ENCODE data around the gene NKAPD1. TPM values are rescaled to one million over a fixed set of nuclear protein-coding genes. Genes with fewer than 3 reads are reported as not detected.

NKAPD1 gene
- total RNA-seq, 2 experiments from 2014 or later = 20.8 to 22.6 TPM

DNA sequence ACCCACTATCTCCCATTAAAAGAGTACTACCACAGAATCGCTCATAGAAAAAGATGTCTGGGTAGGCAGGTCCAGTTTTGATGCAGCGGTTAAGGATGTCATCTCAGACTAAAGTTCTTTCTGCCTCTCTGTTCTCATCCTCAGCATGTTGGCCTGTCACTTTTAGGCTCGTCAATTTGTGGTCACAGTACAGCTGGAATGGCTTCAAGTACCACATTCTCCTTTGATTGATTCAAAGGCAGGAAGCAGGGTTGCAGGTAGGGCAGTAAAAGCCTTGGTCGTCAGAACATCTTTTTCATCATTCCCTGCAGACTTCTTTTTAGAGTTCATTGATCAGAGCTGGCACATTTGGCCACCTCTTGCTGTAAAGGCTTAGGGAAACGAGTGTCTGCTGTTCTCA, 41.3 kb downstream of the NKAPD1 start:
- no peak for DNase-seq
- no peak overlapping the region for H3K27ac Mint-ChIP-seq
- TF ChIP-seq, protein P1, sequence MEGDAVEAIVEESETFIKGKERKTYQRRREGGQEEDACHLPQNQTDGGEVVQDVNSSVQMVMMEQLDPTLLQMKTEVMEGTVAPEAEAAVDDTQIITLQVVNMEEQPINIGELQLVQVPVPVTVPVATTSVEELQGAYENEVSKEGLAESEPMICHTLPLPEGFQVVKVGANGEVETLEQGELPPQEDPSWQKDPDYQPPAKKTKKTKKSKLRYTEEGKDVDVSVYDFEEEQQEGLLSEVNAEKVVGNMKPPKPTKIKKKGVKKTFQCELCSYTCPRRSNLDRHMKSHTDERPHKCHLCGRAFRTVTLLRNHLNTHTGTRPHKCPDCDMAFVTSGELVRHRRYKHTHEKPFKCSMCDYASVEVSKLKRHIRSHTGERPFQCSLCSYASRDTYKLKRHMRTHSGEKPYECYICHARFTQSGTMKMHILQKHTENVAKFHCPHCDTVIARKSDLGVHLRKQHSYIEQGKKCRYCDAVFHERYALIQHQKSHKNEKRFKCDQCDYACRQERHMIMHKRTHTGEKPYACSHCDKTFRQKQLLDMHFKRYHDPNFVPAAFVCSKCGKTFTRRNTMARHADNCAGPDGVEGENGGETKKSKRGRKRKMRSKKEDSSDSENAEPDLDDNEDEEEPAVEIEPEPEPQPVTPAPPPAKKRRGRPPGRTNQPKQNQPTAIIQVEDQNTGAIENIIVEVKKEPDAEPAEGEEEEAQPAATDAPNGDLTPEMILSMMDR (IDR thresholded peaks at IDR 0.05) = no peak
- intact Hi-C loops (cut with micrococcal nuclease) = loop anchor here (10.0 kb wide), 1 partner anchor 169 kb away; no protein-coding TSS in a partner anchor
- H3K9me3 Mint-ChIP-seq = no peaks in the 10 kb centered on the region
- no peak overlapping the region for H3K4me3 Mint-ChIP-seq
- ChIA-PET POLR2A (no interaction called here), CTCF (interaction anchor here (1.0 to 5.4 kb wide), 8 partner anchors 11 to 168 kb away, joined by 3 to 34 read pairs (median 4); partner anchors contain the start of gene BCO2)
- no peak for ATAC-seq
- H3K27me3 Mint-ChIP-seq = no peaks in the 10 kb centered on the region
- peaks cover 2% of the 10 kb centered on the region for H3K36me3 Mint-ChIP-seq (ENCODE audit: low read depth)
- peaks cover 13% of the 10 kb centered on the region for H3K4me1 Mint-ChIP-seq (ENCODE audit: low read depth)

DNA sequence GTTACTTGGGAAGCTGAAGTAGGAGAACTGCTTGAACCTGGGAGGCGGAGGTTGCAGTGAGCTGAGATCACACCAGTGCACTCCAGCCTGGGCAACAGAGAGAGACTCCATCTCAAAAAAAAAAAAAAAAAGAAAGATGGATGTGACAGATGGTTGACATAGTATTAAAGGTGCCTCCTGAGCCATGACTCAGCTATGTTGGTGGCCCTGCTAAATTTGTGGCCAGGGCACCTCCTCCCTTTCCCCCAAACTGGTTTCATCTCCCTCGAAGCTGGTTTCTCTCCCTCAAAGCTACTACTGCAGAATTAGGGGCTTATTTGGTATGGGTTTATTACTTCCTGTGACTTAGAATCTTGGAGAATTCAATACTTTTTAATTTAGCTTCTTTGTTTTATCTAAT, 44.1 kb downstream of the NKAPD1 start:
- intact Hi-C loops (cut with micrococcal nuclease) = loop anchor here (10.0 kb wide), 1 partner anchor 167 kb away; no protein-coding TSS in a partner anchor
- ChIA-PET POLR2A (no interaction called here), CTCF (interaction anchor here (0.9 kb wide), 1 partner anchor 162 kb away, joined by 3 read pairs; no protein-coding TSS in a partner anchor)
- peaks cover 2% of the 10 kb centered on the region for H3K36me3 Mint-ChIP-seq (ENCODE audit: low read depth)
- no peaks in the 10 kb centered on the region for H3K27me3 Mint-ChIP-seq
- H3K27ac Mint-ChIP-seq = no peak overlapping the region
- DNase-seq = peak; percentile 50
- peaks cover 16% of the 10 kb centered on the region for H3K4me1 Mint-ChIP-seq (ENCODE audit: low read depth)
- TF ChIP-seq, protein P1 (IDR thresholded peaks at IDR 0.05) = no peak
- no peak overlapping the region for H3K4me3 Mint-ChIP-seq
- H3K9me3 Mint-ChIP-seq = no peaks in the 10 kb centered on the region
- peak; percentile 74 for ATAC-seq

DNA sequence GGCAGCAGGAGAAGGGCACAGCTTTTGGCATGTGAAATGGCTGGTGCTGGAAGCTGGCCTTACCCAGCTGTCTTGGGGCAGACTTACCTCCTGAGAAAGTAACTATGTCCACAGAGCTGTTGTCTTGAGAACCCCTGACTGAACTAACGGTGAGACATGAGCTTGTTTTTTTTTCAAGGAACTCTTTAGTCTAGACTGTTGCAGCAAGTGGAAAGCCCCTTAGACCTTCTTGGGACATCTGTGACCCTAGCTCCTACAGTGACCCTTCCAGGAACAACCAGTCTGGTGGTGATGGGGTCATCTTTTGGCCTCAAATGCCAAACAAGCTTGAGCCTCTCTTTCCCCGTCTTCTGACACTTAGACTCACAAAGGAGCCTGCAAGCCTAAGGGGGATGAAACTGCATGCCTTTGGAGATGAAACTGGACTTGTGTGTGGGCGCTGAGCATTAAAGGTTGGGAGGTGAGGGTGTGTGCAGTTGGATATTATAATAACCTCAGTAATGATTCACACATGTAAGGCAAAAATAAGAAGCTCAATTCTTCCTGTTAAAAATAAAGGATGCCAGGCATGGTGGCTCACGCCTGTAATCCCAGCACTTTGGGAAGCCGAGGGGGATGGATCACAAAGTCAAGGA, 48.0 kb downstream of the NKAPD1 start:
- ChIA-PET POLR2A (no interaction called here), CTCF (interaction anchor here (1.4 to 2.7 kb wide), 2 partner anchors 8 to 158 kb away, joined by 7 to 9 read pairs; no protein-coding TSS in a partner anchor)
- Mint-ChIP-seq H3K27ac (no peak overlapping the region), H3K9me3 (no peaks in the 10 kb centered on the region), H3K36me3 (ENCODE audit: low read depth) (no peaks in the 10 kb centered on the region), H3K4me1 (ENCODE audit: low read depth) (peaks cover 14% of the 10 kb centered on the region), H3K4me3 (no peak overlapping the region), H3K27me3 (no peaks in the 10 kb centered on the region)
- intact Hi-C loops (cut with micrococcal nuclease) = no loop called here
- DNase-seq (no peak), ATAC-seq (no peak)
- TF ChIP-seq, protein P1 (IDR thresholded peaks at IDR 0.05) = no peak

DNA sequence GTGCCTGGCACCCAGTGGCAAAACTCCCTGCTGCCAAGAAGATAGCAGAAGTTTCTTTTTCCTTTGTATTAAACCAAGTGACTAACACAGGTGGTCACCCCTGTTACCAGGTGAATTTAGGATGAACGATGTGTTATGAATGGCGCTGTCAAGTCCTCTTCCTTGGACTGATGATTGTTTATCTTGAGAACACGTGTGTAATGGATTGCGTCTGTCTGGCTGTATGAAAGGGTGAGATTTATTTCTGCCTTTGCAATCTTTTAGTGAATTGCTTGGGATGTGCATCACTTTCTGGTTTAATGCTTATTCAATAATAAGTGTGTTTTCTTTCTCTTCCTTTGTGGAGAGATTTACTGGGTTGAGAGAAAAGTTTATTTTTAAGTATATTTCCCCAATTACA, 49.0 kb downstream of the NKAPD1 start:
- H3K4me3 Mint-ChIP-seq = no peak overlapping the region
- intact Hi-C loops (cut with micrococcal nuclease) = no loop called here
- TF ChIP-seq, protein P1 (IDR thresholded peaks at IDR 0.05) = no peak
- ATAC-seq (no peak), DNase-seq (no peak)
- no peaks in the 10 kb centered on the region for H3K9me3 Mint-ChIP-seq
- no peaks in the 10 kb centered on the region for H3K27me3 Mint-ChIP-seq
- ChIA-PET CTCF (interaction anchor here (1.4 kb wide), 1 partner anchor 9 kb away, joined by 9 read pairs; no protein-coding TSS in a partner anchor), POLR2A (no interaction called here)
- H3K36me3 Mint-ChIP-seq (ENCODE audit: low read depth) = no peaks in the 10 kb centered on the region
- peaks cover 14% of the 10 kb centered on the region for H3K4me1 Mint-ChIP-seq (ENCODE audit: low read depth)
- no peak overlapping the region for H3K27ac Mint-ChIP-seq

DNA sequence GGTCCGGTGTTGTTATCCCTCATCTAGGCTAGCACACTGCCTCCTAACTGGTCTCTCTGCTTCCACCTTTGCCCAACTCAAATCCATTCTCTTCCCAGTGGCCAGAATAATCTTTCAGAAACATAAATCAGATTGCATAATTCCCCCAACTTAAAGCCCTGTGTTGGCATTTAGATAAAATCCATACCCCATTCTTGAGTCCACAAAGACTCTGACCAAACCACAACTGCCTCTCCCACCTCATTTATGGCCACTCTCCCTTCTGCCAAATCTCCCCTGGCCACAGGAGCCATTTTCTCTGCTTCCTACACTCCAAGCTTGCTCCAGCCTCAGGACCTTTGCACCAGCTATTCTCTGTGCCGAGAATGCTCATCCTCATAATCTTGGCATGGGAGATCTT, 53.0 kb downstream of the NKAPD1 start:
- Mint-ChIP-seq H3K36me3 (ENCODE audit: low read depth) (no peaks in the 10 kb centered on the region), H3K9me3 (no peaks in the 10 kb centered on the region), H3K27me3 (no peaks in the 10 kb centered on the region), H3K27ac (no peak overlapping the region), H3K4me1 (ENCODE audit: low read depth) (no peaks in the 10 kb centered on the region), H3K4me3 (no peak overlapping the region)
- intact Hi-C loops (cut with micrococcal nuclease) = no loop called here
- TF ChIP-seq, protein P1 (IDR thresholded peaks at IDR 0.05) = no peak
- CTCF ChIA-PET = interaction anchor here (1.8 kb wide), 1 partner anchor 13 kb away, joined by 7 read pairs; no protein-coding TSS in a partner anchor
- no peak for ATAC-seq
- DNase-seq = no peak
- POLR2A ChIA-PET = no interaction called here

Measured in activated CD8-positive, alpha-beta T cell treated with anti-CD3 and anti-CD28 coated beads for 36 hours (primary cell).